DND-41 (cell line): ENCODE data around the gene NR0B2.

ENCODE experiments used
- CTCF ChIP-seq: IDR thresholded peaks from 2 replicates; pipeline ENCODE4 v1.5.1; 2012; ENCODE audit warnings: borderline replicate concordance, low read length, moderate library complexity, mild to moderate bottlenecking; ENCODE audit not compliant: poor library complexity, severe bottlenecking; ENCODE audit errors: extremely low read depth
- EZH2 ChIP-seq: IDR thresholded peaks from 3 replicates; pipeline ENCODE4 v1.6.1; 2012; ENCODE audit warnings: borderline replicate concordance, low read depth, mild to moderate bottlenecking, moderate library complexity, low read length, inconsistent platforms; ENCODE audit not compliant: severe bottlenecking

GRCh38 chr1:26950602-26951001, 36.8 kb upstream of the NR0B2 start:
- TF ChIP-seq CTCF = no peak
- TF ChIP-seq EZH2 = no peak
